HUDEP-2 (cell line): ENCODE results near the gene CDC42EP4.
"Not testable (repeated sequence)": the region's sequence is repeated elsewhere in the genome, so short reads cannot be mapped to it uniquely, and the experiment has no call there.

Experiments used
- DNase-seq, 76 experiments: peaks; one replicate each; lab custom pipeline; 2025; ENCODE audit not compliant: unreplicated experiment in 76 of 76; lab: John Stamatoyannopoulos, UW

CDC42EP4 gene

GRCh38 chr17:73284354-73284753, 27.4 kb downstream of the CDC42EP4 start:
- no peak for DNase-seq

- no peak for DNase-seq
Observed at GRCh38 chr17:73283841-73284282, 27.9 kb downstream of the CDC42EP4 start.

- no peak for DNase-seq
Observed at GRCh38 chr17:73283250-73283649, 28.6 kb downstream of the CDC42EP4 start.

GRCh38 chr17:73282629-73283028, 29.2 kb downstream of the CDC42EP4 start:
- no peak for DNase-seq

GRCh38 chr17:73281928-73282327, 29.9 kb downstream of the CDC42EP4 start:
- no peak for DNase-seq

GRCh38 chr17:73280191-73280590, 31.6 kb downstream of the CDC42EP4 start:
- no peak for DNase-seq

- DNase-seq = no peak
Observed at GRCh38 chr17:73279704-73280103, 32.1 kb downstream of the CDC42EP4 start.

GRCh38 chr17:73278465-73279453, 33.0 kb downstream of the CDC42EP4 start:
- peak in 2 of 76 experiments; percentile 2 to 3 for DNase-seq

GRCh38 chr17:73278049-73278464, 33.7 kb downstream of the CDC42EP4 start:
- DNase-seq = no peak

- DNase-seq = no peak
Observed at GRCh38 chr17:73274490-73274889, 37.3 kb downstream of the CDC42EP4 start.

GRCh38 chr17:73272906-73273218, 38.9 kb downstream of the CDC42EP4 start:
- DNase-seq = no peak

- DNase-seq = no peak
Observed at GRCh38 chr17:73271072-73271471, 40.7 kb downstream of the CDC42EP4 start.

GRCh38 chr17:73269791-73270190, 42.0 kb downstream of the CDC42EP4 start:
- no peak for DNase-seq

- DNase-seq = no peak
Observed at GRCh38 chr17:73269329-73269615, 42.5 kb downstream of the CDC42EP4 start.

GRCh38 chr17:73268582-73269328, 43.0 kb downstream of the CDC42EP4 start:
- DNase-seq = no peak

- DNase-seq = no peak
Observed at GRCh38 chr17:73267648-73268537, 43.9 kb downstream of the CDC42EP4 start.

GRCh38 chr17:73266796-73267195, 45.0 kb downstream of the CDC42EP4 start:
- no peak for DNase-seq

- no peak for DNase-seq
Observed at GRCh38 chr17:73265646-73266640, 45.9 kb downstream of the CDC42EP4 start.

- not testable (repeated sequence) for DNase-seq
Observed at GRCh38 chr17:73264448-73264847, 47.4 kb downstream of the CDC42EP4 start.
